GM23248 (cell line): Measurements from ENCODE around the gene HJV. TPM values are rescaled to one million over a fixed set of nuclear protein-coding genes. Genes with fewer than 3 reads are reported as not detected.

Experiments
- DNase-seq: peaks from one replicate; pipeline ENCODE4 v3.0.0-alpha.2; 2015
- H2AFZ ChIP-seq: fragments of 200-600 bp; sonication (generic); 2 replicates; pipeline ENCODE4 v1.6.1; 2016; ENCODE audit warnings: antibody characterized with exemption
- H3F3A ChIP-seq: fragments of 200-600 bp; sonication (generic); 2 replicates; pipeline ENCODE4 v1.6.1; 2016; ENCODE audit warnings: mild to moderate bottlenecking, antibody characterized with exemption, mixed run types; ENCODE audit not compliant: insufficient read depth
- H3K27ac ChIP-seq: fragments of 200-600 bp; sonication (generic); 2 replicates; pipeline ENCODE4 v1.5.1; 2016; ENCODE audit warnings: mild to moderate bottlenecking
- H3K27me3 ChIP-seq: fragments of 200-600 bp; sonication (generic); replicated peaks from 2 replicates; pipeline ENCODE4 v1.6.1; 2016; ENCODE audit warnings: mild to moderate bottlenecking; ENCODE audit not compliant: insufficient read depth
- H3K36me3 ChIP-seq: fragments of 200-600 bp; sonication (generic); 2 replicates; pipeline ENCODE4 v1.6.1; 2016; ENCODE audit warnings: low read depth, mild to moderate bottlenecking
- H3K4me1 ChIP-seq: fragments of 200-600 bp; sonication (generic); 2 replicates; pipeline ENCODE4 v1.6.1; 2016; ENCODE audit warnings: mild to moderate bottlenecking; ENCODE audit not compliant: insufficient read depth
- H3K4me2 ChIP-seq: fragments of 200-600 bp; sonication (generic); one replicate; pipeline ENCODE4 v1.6.1; 2016; ENCODE audit warnings: mild to moderate bottlenecking; ENCODE audit not compliant: unreplicated experiment
- H3K4me3 ChIP-seq: fragments of 200-600 bp; sonication (generic); 2 replicates; pipeline ENCODE4 v1.5.1; 2016; ENCODE audit warnings: mild to moderate bottlenecking
- H3K79me2 ChIP-seq: fragments of 200-600 bp; sonication (generic); 2 replicates; pipeline ENCODE4 v1.6.1; 2016; ENCODE audit warnings: mild to moderate bottlenecking; ENCODE audit not compliant: insufficient read depth
- H3K9ac ChIP-seq: fragments of 200-600 bp; sonication (generic); 2 replicates; pipeline ENCODE4 v1.6.1; 2016; ENCODE audit warnings: mild to moderate bottlenecking
- H3K9me2 ChIP-seq: fragments of 200-600 bp; sonication (generic); 2 replicates; pipeline ENCODE4 v1.6.1; 2016; ENCODE audit warnings: mixed run types, mild to moderate bottlenecking, moderate library complexity; ENCODE audit not compliant: insufficient read depth
- H3K9me3 ChIP-seq: fragments of 200-600 bp; sonication (generic); one replicate; pipeline ENCODE4 v1.6.1; 2017; ENCODE audit warnings: low read depth
- H4K20me1 ChIP-seq: fragments of 200-600 bp; sonication (generic); 2 replicates; pipeline ENCODE4 v1.6.0; 2016; ENCODE audit not compliant: insufficient read depth
- EZH2 ChIP-seq: fragments of 200-600 bp; sonication (generic); IDR thresholded peaks from 2 replicates; pipeline ENCODE4 v1.6.1; 2018; ENCODE audit warnings: antibody characterized with exemption, mild to moderate bottlenecking; ENCODE audit not compliant: insufficient read depth, poor library complexity, severe bottlenecking
- EZH2phosphoT487 ChIP-seq: fragments of 200-600 bp; sonication (generic); IDR thresholded peaks from 2 replicates; pipeline ENCODE4 v1.6.1; 2018; ENCODE audit warnings: antibody characterized with exemption, moderate library complexity, mild to moderate bottlenecking, low read depth; ENCODE audit not compliant: insufficient read depth
- WGBS, 2 experiments: methylation state at CpG; one replicate each; pipeline ENCODE4 v1.1.6; 2015 to 2017; ENCODE audit warnings: low lambda C conversion rate in 2 of 2, low coverage in 1 of 2; ENCODE audit errors: missing lambda C conversion rate in 2 of 2; 5-methylcytosine and 5-hydroxymethylcytosine counted together
- in situ Hi-C: fragments of 300-500 bp; cut with MboI; formaldehyde crosslinking; loops from 2 replicates; pipeline ENCODE4 v1.15.0; 2020
- polyA plus RNA-seq: library from polyadenylated mRNA; unstranded; fragments of >200 nt; fragmentation: Nextera tagmentation; extraction: Ambion mirVana; gene quantifications from 2 replicates; pipeline ENCODE4 v1.2.1, GENCODE V29; 2016
- total RNA-seq: library from RNA; depleted of rRNA; stranded (reverse); fragments of >200 nt; shearing (Covaris generic); gene quantifications from 2 replicates; pipeline ENCODE4 v1.2.3, GENCODE V29; 2014

The HJV gene
- total and polyA plus RNA-seq, 2 experiments from 2014 or later: not detected

- H2AFZ ChIP-seq: peak within 1 kb of the TSS; percentile 81
- H4K20me1 ChIP-seq: peaks cover 23% of the 10 kb centered on the region; the same call in 1 of the 2 replicates
- H3K36me3 ChIP-seq: peaks cover 33% of the 10 kb centered on the region
- no peak for TF ChIP-seq EZH2
- no peak for TF ChIP-seq EZH2phosphoT487
- H3K9me3 ChIP-seq: no peaks in the 10 kb centered on the region
- peak within 1 kb of the TSS; percentile 81 for H3K9ac ChIP-seq
- no peaks in the 10 kb centered on the region for H3K27me3 ChIP-seq
- peak; percentile 100 for DNase-seq
- H3K4me2 ChIP-seq: peak within 1 kb of the TSS; percentile 95
- no peaks in the 10 kb centered on the region for H3K9me2 ChIP-seq
- in situ Hi-C loops: no loop called here
- H3K27ac ChIP-seq: peak within 1 kb of the TSS; percentile 56
- peaks cover 40% of the 10 kb centered on the region for H3K79me2 ChIP-seq
- H3K4me3 ChIP-seq: peak within 1 kb of the TSS; percentile 91
- peaks cover 33% of the 10 kb centered on the region for H3K4me1 ChIP-seq
- WGBS, 2 experiments: 1% methylated on average over 25 to 30 of the region's 30 CpGs
- H3F3A ChIP-seq: peaks cover 48% of the 10 kb centered on the region
Measured at GRCh38 chr1:145996433-145997015, 25.0 kb downstream of the HJV start, which contains the start of gene TXNIP. Gene TXNIP, minus strand, starts transcription at chr1:145996579. Its CDS starts 313 bp downstream, at chr1:145996266.

- peak overlapping the region; percentile 24 for H3K27ac ChIP-seq
- TF ChIP-seq EZH2: no peak
- TF ChIP-seq EZH2phosphoT487: no peak
- 0 to 2% methylated on average over 13 of the region's 13 CpGs for WGBS, 2 experiments
Measured at GRCh38 chr1:145995964-145996432, 25.5 kb downstream of the HJV start.

GRCh38 chr1:145995148-145995881 is 26.2 kb downstream of the HJV start:
- Histone ChIP-seq H3K36me3 (peaks cover 33% of the 10 kb centered on the region), H3K9me2 (no peaks in the 10 kb centered on the region), H4K20me1 (peaks cover 23% of the 10 kb centered on the region; the same call in 1 of the 2 replicates), H3K9me3 (no peaks in the 10 kb centered on the region), H3K27me3 (no peaks in the 10 kb centered on the region), H3K9ac (peak overlapping the region; percentile 81), H3K4me3 (peak overlapping the region; percentile 91), H3K4me2 (peak overlapping the region; percentile 95), H2AFZ (no peak overlapping the region), H3K27ac (peak overlapping the region; percentile 24), H3F3A (peaks cover 60% of the 10 kb centered on the region), H3K79me2 (peaks cover 40% of the 10 kb centered on the region), H3K4me1 (peaks cover 33% of the 10 kb centered on the region)
- peak; percentile 34 for DNase-seq
- TF ChIP-seq EZH2: no peak
- no peak for TF ChIP-seq EZH2phosphoT487
- in situ Hi-C loops: no loop called here
- 4 to 5% methylated on average over 8 of the region's 8 CpGs for WGBS, 2 experiments

More at GRCh38 chr1:145995964-145996432, 25.5 kb downstream of the HJV start:
- Histone ChIP-seq H4K20me1 (peaks cover 23% of the 10 kb centered on the region; the same call in 1 of the 2 replicates), H2AFZ (no peak overlapping the region), H3K79me2 (peaks cover 40% of the 10 kb centered on the region), H3K4me2 (peak overlapping the region; percentile 95), H3K9me3 (no peaks in the 10 kb centered on the region), H3K9ac (peak overlapping the region; percentile 81), H3K4me3 (peak overlapping the region; percentile 91), H3K4me1 (peaks cover 33% of the 10 kb centered on the region), H3F3A (peaks cover 53% of the 10 kb centered on the region), H3K9me2 (no peaks in the 10 kb centered on the region), H3K27me3 (no peaks in the 10 kb centered on the region), H3K36me3 (peaks cover 33% of the 10 kb centered on the region)
- in situ Hi-C loops: no loop called here
- peak; percentile 42 for DNase-seq

- DNase-seq: peak; percentile 31
- no peak overlapping the region; the same call in 1 of the 2 replicates for H3K27ac ChIP-seq
- no peak for TF ChIP-seq EZH2
- TF ChIP-seq EZH2phosphoT487: no peak
Measured at GRCh38 chr1:145994391-145995120, 27.0 kb downstream of the HJV start.

More at GRCh38 chr1:145994391-145995120, 27.0 kb downstream of the HJV start:
- Histone ChIP-seq H3K4me3 (peak overlapping the region; percentile 91), H2AFZ (no peak overlapping the region), H3F3A (peaks cover 60% of the 10 kb centered on the region), H3K4me2 (peak overlapping the region; percentile 95), H3K4me1 (peaks cover 33% of the 10 kb centered on the region), H3K9me2 (no peaks in the 10 kb centered on the region), H3K79me2 (peaks cover 40% of the 10 kb centered on the region), H3K27me3 (no peaks in the 10 kb centered on the region), H3K9ac (peak overlapping the region; percentile 81), H3K36me3 (peaks cover 33% of the 10 kb centered on the region), H4K20me1 (peaks cover 23% of the 10 kb centered on the region; the same call in 1 of the 2 replicates), H3K9me3 (no peaks in the 10 kb centered on the region)
- WGBS, 2 experiments: 59 to 62% methylated on average over 10 of the region's 10 CpGs
- in situ Hi-C loops: no loop called here
